GM19240 (cell line): Measurements from ENCODE around the gene FUS.
"Not testable (repeated sequence)": the region's sequence is repeated elsewhere in the genome, so short reads cannot be mapped to it uniquely, and the experiment has no call there.

Experiments used
- DNase-seq: peaks from one replicate; pipeline ENCODE4 v3.0.0; 2011; ENCODE audit warnings: low spot score; ENCODE audit not compliant: insufficient read length

Gene FUS

DNA sequence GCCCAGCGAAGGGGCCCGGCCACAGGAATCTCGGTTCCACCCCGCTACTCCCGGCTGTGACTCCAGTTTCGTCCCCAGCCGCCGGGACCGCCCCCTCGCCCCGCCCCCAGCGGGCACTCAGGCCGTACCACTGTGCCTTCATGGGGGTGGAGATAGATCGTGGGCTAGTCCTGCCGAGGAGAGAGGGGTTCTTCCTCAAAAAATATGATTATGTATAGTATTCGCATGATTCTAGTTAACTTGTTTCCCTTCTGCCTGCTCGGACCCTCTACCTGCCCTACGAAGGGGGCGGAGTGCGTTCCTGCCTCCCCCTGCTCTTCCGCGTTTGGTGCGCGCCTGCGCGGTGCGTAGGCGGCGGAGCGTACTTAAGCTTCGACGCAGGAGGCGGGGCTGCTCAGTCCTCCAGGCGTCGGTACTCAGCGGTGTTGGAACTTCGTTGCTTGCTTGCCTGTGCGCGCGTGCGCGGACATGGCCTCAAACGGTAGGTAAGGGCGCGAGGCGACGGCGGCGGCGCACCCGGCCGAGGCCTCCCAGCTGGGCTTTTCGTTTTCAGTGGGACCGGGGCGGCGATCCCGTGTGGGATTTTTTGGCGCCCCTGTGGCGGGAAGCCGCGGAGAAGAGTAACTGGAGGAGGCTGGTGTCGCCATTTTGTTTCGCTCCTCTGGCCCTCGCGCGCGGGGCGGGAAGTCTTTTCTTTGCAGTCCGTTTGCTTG is at the start of gene FUS:
FUS (plus strand) TSS at position 393 of the 713 bp plus-strand sequence; CDS start at position 469, 76 bp downstream.
- peak; percentile 81 for DNase-seq

GRCh38 chr16:31130336-31130891 is 49.5 kb upstream of the FUS start:
- DNase-seq, result no peak

DNA sequence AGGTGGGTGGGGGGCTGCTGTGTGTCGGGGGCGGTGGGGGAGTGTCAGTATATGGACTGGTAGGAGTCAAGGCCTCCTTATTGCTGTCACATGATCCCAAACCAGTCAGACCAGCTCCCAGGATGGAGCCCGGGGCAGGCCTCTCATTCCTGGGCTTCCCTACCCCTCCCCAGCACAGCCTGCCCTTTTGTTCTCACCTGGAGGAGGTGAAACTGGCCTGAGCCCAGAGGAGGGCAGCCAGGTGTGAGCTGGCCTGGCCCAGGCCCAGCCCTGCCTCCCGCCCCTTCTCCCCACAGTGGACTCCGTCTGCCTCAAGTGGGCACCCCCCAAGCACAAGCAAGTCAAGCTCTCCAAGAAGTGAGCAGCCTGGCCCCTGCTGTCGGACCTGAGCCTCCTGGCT is 49.0 kb upstream of the FUS start:
- DNase-seq, result no peak

DNA sequence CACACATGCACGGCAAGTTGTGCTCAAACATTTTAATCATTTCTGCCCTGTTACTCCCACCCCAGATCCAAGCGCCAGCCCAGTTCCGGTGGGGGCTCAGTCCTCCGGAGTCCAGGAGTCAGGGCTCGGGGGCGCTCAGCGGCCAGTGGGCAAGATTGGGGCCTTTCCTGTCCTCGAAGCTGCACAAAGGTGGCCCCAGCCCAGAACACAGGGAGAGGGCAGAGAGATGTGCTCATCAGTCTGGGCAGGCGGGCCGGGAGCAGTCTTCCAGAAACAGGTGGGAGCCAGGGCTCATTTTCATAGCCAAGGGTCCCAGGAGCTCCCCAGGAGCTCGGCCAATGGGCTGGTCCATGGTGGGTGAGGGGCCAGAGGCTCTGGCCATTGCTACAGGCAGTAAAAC is 48.5 kb upstream of the FUS start:
- DNase-seq, result no peak

DNA sequence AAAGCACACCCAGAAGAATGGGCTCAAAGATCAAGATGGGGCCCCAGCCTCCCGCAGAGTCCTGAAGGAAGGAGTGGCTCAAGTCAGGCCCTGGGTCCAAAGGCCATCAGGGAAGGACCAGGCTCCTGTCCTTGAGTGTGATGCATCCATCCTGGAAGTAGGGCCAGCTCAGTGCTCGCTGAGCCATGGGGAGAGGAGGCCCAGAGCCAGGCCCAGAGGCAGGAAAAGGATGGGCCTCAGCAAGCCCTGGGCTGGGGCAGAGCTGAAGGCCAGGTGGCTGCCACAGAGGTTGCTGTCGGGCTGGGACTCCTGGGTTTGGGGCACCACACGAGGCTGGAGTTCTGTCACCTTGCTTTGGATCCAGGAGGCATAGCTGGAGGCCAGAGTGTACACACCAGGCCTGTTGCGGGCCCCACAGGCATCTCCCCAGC is 48.1 kb upstream of the FUS start:
- DNase-seq, result no peak

- no peak for DNase-seq
Observed at GRCh38 chr16:31132303-31132979, 47.5 kb upstream of the FUS start.

GRCh38 chr16:31133046-31133501 is 46.9 kb upstream of the FUS start:
- no peak for DNase-seq

- no peak for DNase-seq
Observed at GRCh38 chr16:31134091-31134571, 45.8 kb upstream of the FUS start.

- no peak for DNase-seq
Observed at GRCh38 chr16:31134625-31135534, 45.1 kb upstream of the FUS start.

DNA sequence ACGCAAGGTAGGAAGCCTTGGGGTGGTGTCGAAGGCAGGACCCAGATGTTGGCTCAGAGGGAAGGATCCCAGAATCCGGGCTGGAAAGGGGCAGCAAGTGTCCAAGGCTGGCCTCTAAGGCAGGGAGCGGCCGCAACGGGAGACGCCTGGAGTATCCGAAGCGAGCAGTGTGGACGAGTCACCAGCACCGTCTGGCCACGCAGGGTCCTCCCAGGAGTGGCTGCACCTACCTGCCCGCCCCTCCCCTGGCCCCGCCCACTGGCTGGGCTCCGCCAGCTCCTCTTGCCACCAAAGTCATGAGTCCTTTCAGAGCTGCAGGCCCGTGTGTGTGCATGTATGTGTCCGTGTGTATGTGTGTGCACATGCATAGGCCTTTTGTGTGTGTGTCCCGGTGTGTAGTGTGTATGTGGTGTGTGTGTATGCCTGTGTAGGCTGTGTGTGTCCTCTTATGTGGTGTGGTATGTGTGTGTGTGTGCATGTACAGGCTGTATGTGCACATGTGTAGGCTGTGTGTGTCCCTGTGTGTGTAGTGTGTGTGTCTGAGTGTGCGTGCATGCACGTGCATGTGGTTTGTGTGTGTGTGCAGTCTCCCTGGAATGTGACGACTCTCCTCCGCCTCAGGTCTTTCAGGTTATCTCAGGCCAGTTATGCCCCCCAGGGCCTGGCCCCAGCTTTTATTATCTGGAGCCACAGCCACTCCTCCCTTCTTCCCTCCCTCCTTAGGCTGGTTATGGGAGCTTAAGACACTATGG is 44.2 kb upstream of the FUS start, which contains the start of gene PRSS8:
PRSS8 (minus strand) TSS at position 193 of the 752 bp plus-strand sequence. CDS start 229 bp downstream, outside the sequence.
- no peak for DNase-seq

DNA sequence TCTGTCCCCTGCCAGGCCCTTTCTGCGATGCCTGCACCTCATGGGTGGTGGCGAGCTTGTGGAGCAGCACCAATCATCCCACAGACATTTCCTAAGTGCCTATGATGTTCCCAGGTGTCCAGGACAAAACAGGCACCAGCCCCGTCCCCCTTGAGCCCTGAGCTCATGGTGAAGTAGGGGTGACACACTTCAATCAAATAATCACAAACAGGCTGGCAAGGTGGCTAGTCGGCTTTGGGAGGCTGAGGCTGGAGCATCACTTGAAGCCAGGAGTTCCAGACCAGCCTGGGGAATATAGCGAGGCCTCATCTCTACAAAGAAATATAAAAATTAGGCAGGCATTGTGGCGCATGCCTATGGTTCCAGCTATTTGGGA is 43.7 kb upstream of the FUS start:
- no peak for DNase-seq

- not testable (repeated sequence) for DNase-seq
Observed at GRCh38 chr16:31136822-31137499, 43.0 kb upstream of the FUS start.

GRCh38 chr16:31138621-31139578 is 41.0 kb upstream of the FUS start:
- no peak for DNase-seq

GRCh38 chr16:31141071-31141469 is 38.9 kb upstream of the FUS start:
- not testable (repeated sequence) for DNase-seq

- DNase-seq, result no peak
Observed at GRCh38 chr16:31141489-31142108, 38.3 kb upstream of the FUS start.

DNA sequence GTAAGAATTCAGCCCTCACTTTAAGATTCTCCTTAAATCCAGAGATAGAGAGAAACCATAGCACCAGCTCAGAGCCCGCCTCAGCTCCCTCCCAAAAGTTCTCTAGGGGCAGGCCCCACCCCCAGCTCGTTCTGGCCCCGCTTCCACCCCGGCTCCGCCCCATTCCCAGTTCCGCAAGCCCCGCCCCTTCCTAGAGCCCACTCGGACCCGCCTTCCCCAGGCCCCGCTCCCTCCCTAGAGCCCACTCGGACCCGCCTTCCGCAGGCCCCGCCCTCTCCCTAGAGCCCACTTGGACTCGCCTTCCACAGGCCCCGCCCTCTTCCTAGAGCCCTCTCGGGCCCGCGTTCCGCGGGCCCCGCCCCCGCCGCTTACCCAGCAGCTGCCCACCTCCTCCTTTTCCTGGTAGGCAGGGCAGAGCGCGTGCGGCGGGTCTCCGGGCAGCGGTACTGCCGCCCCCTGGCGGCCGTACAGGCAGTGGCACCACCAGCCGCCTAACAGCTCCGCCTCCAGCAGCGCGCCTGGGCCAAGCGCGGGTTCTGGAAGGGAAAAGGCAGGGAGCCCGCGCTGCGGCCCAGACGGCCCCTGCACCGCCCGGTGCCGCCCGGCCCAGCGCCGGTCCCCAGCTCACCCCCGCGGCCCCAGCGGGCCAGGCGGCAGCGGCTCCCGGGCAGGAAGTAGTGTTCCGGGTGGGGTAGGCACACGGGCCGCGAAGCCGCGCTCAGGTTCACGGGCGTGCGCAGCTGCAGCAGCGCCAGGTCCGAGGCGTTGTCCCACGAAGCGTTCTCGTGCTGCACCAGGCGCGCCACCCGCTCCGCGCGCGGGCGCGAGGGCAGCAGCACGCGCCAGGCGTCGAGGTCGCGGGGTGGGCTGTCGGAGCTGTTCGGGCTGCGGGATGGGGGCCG is 37.6 kb upstream of the FUS start:
- peak; percentile 100 for DNase-seq

GRCh38 chr16:31143011-31143693 is 36.8 kb upstream of the FUS start:
- no peak for DNase-seq
